ENCODE data around the gene RTL5. TPM values are rescaled to one million over a fixed set of nuclear protein-coding genes. Genes with fewer than 3 reads are reported as not detected.

The RTL5 gene
- total and polyA plus RNA-seq, 2 experiments from 2014 or later = 1.5 to 1.8 TPM

GRCh38 chrX:72142094-72142793 is 10.5 kb upstream of the RTL5 start:
- TF ChIP-seq EZH2 (IDR thresholded peaks at IDR 0.05; ENCODE audit: insufficient read depth, poor library complexity, severe bottlenecking) = no peak
- TF ChIP-seq EZH2phosphoT487 (IDR thresholded peaks at IDR 0.05; ENCODE audit: insufficient read depth, low read depth) = no peak
- Histone ChIP-seq H3K4me3 (no peak overlapping the region), H2AFZ (no peak overlapping the region), H3K27me3 (replicated peaks; ENCODE audit: insufficient read depth) (no peaks in the 10 kb centered on the region), H3K4me1 (ENCODE audit: insufficient read depth) (no peaks in the 10 kb centered on the region), H3F3A (ENCODE audit: insufficient read depth) (no peaks in the 10 kb centered on the region), H3K9me2 (ENCODE audit: insufficient read depth) (no peaks in the 10 kb centered on the region), H3K79me2 (ENCODE audit: insufficient read depth) (no peaks in the 10 kb centered on the region), H3K9me3 (ENCODE audit: low read depth) (no peaks in the 10 kb centered on the region), H3K4me2 (ENCODE audit: unreplicated experiment) (no peak overlapping the region), H3K9ac (no peak overlapping the region), H3K27ac (no peak overlapping the region), H3K36me3 (ENCODE audit: low read depth) (no peaks in the 10 kb centered on the region), H4K20me1 (ENCODE audit: insufficient read depth) (no peaks in the 10 kb centered on the region)
- in situ Hi-C loops (cut with MboI) = no loop called here
- WGBS, 2 experiments (ENCODE audit: low coverage in 1 of 2, low lambda C conversion rate in 2 of 2, missing lambda C conversion rate in 2 of 2) = 83 to 85% methylated on average over 8 of the region's 8 CpGs
- DNase-seq = no peak

- no peaks in the 10 kb centered on the region for H4K20me1 ChIP-seq (ENCODE audit: insufficient read depth)
- no peaks in the 10 kb centered on the region for H3K9me2 ChIP-seq (ENCODE audit: insufficient read depth)
- no peaks in the 10 kb centered on the region for H3K79me2 ChIP-seq (ENCODE audit: insufficient read depth)
- H3K9ac ChIP-seq = no peak overlapping the region
- H3K4me2 ChIP-seq (ENCODE audit: unreplicated experiment) = no peak overlapping the region
- in situ Hi-C loops (cut with MboI) = no loop called here
- no peaks in the 10 kb centered on the region for H3F3A ChIP-seq (ENCODE audit: insufficient read depth)
- H3K9me3 ChIP-seq (ENCODE audit: low read depth) = no peaks in the 10 kb centered on the region
- no peak for DNase-seq
- WGBS, 2 experiments (ENCODE audit: low coverage in 1 of 2, low lambda C conversion rate in 2 of 2, missing lambda C conversion rate in 2 of 2) = 71 to 79% methylated on average over 4 of the region's 4 CpGs
- no peaks in the 10 kb centered on the region for H3K36me3 ChIP-seq (ENCODE audit: low read depth)
- H3K4me1 ChIP-seq (ENCODE audit: insufficient read depth) = no peaks in the 10 kb centered on the region
- no peak for TF ChIP-seq EZH2 (IDR thresholded peaks at IDR 0.05; ENCODE audit: insufficient read depth, poor library complexity, severe bottlenecking)
- no peak for TF ChIP-seq EZH2phosphoT487 (IDR thresholded peaks at IDR 0.05; ENCODE audit: insufficient read depth, low read depth)
- H3K27ac ChIP-seq = no peak overlapping the region
- no peaks in the 10 kb centered on the region for H3K27me3 ChIP-seq (replicated peaks; ENCODE audit: insufficient read depth)
- H2AFZ ChIP-seq = no peak overlapping the region
- no peak overlapping the region for H3K4me3 ChIP-seq
Measured at GRCh38 chrX:72141372-72142004, 9.8 kb upstream of the RTL5 start.

- Histone ChIP-seq H3K27ac (no peak overlapping the region), H2AFZ (no peak overlapping the region), H3K9ac (no peak overlapping the region), H3F3A (ENCODE audit: insufficient read depth) (no peaks in the 10 kb centered on the region), H3K27me3 (replicated peaks; ENCODE audit: insufficient read depth) (no peaks in the 10 kb centered on the region), H3K4me3 (no peak overlapping the region), H4K20me1 (ENCODE audit: insufficient read depth) (no peaks in the 10 kb centered on the region), H3K9me3 (ENCODE audit: low read depth) (no peaks in the 10 kb centered on the region), H3K36me3 (ENCODE audit: low read depth) (no peaks in the 10 kb centered on the region), H3K4me2 (ENCODE audit: unreplicated experiment) (no peak overlapping the region), H3K9me2 (ENCODE audit: insufficient read depth) (no peaks in the 10 kb centered on the region), H3K79me2 (ENCODE audit: insufficient read depth) (no peaks in the 10 kb centered on the region), H3K4me1 (ENCODE audit: insufficient read depth) (no peaks in the 10 kb centered on the region)
- in situ Hi-C loops (cut with MboI) = no loop called here
- DNase-seq = no peak
- WGBS, 2 experiments (ENCODE audit: low coverage in 1 of 2, low lambda C conversion rate in 2 of 2, missing lambda C conversion rate in 2 of 2) = 85 to 88% methylated on average over 6 to 8 of the region's 8 CpGs
- TF ChIP-seq EZH2 (IDR thresholded peaks at IDR 0.05; ENCODE audit: insufficient read depth, poor library complexity, severe bottlenecking) (no peak), EZH2phosphoT487 (IDR thresholded peaks at IDR 0.05; ENCODE audit: insufficient read depth, low read depth) (no peak)
Measured at GRCh38 chrX:72139538-72139937, 7.8 kb upstream of the RTL5 start.

GRCh38 chrX:72137846-72138495 is 6.3 kb upstream of the RTL5 start:
- no peak for DNase-seq
- Histone ChIP-seq H3K4me1 (ENCODE audit: insufficient read depth) (no peaks in the 10 kb centered on the region), H3K9me3 (ENCODE audit: low read depth) (no peaks in the 10 kb centered on the region), H2AFZ (no peak overlapping the region), H3K27me3 (replicated peaks; ENCODE audit: insufficient read depth) (no peaks in the 10 kb centered on the region), H3K79me2 (ENCODE audit: insufficient read depth) (no peaks in the 10 kb centered on the region), H4K20me1 (ENCODE audit: insufficient read depth) (no peaks in the 10 kb centered on the region), H3K27ac (no peak overlapping the region), H3K36me3 (ENCODE audit: low read depth) (no peaks in the 10 kb centered on the region), H3F3A (ENCODE audit: insufficient read depth) (no peaks in the 10 kb centered on the region), H3K4me3 (no peak overlapping the region), H3K4me2 (ENCODE audit: unreplicated experiment) (no peak overlapping the region), H3K9ac (no peak overlapping the region), H3K9me2 (ENCODE audit: insufficient read depth) (no peaks in the 10 kb centered on the region)
- TF ChIP-seq EZH2phosphoT487 (IDR thresholded peaks at IDR 0.05; ENCODE audit: insufficient read depth, low read depth) = no peak
- TF ChIP-seq EZH2 (IDR thresholded peaks at IDR 0.05; ENCODE audit: insufficient read depth, poor library complexity, severe bottlenecking) = no peak
- WGBS, 2 experiments (ENCODE audit: low coverage in 1 of 2, low lambda C conversion rate in 2 of 2, missing lambda C conversion rate in 2 of 2) = 80 to 84% methylated on average over 9 of the region's 9 CpGs
- in situ Hi-C loops (cut with MboI) = no loop called here
